Glutamatergic neuron (in vitro differentiated cells): ENCODE measurements around the gene ODAD4. TPM values are rescaled to one million over a fixed set of nuclear protein-coding genes. Genes with fewer than 3 reads are reported as not detected.

Experiments
- DNase-seq: peaks from one replicate; pipeline ENCODE4 v3.0.0; 2022
- H3K27ac Mint-ChIP-seq: one replicate; pipeline ENCODE4 v1.8.0; 2020; ENCODE audit warnings: mild to moderate bottlenecking, mixed read lengths, inconsistent platforms; ENCODE audit not compliant: unreplicated experiment
- H3K27me3 Mint-ChIP-seq: one replicate; pipeline ENCODE4 v1.8.0; 2020; ENCODE audit warnings: mild to moderate bottlenecking, moderate library complexity, mixed read lengths, inconsistent platforms; ENCODE audit not compliant: unreplicated experiment
- H3K36me3 Mint-ChIP-seq: one replicate; pipeline ENCODE4 v1.8.0; 2020; ENCODE audit warnings: mild to moderate bottlenecking, mixed read lengths, inconsistent platforms; ENCODE audit not compliant: unreplicated experiment
- H3K4me1 Mint-ChIP-seq: one replicate; pipeline ENCODE4 v1.8.0; 2020; ENCODE audit warnings: mild to moderate bottlenecking, low read depth, mixed read lengths, inconsistent platforms; ENCODE audit not compliant: unreplicated experiment
- H3K4me3 Mint-ChIP-seq: one replicate; pipeline ENCODE4 v1.8.0; 2020; ENCODE audit warnings: mild to moderate bottlenecking, mixed read lengths, inconsistent platforms; ENCODE audit not compliant: unreplicated experiment
- H3K9me3 Mint-ChIP-seq: one replicate; pipeline ENCODE4 v1.8.0; 2020; ENCODE audit warnings: mild to moderate bottlenecking, moderate library complexity, mixed read lengths, inconsistent platforms; ENCODE audit not compliant: unreplicated experiment
- CTCF ChIP-seq: fragments of 200-600 bp; sonication (generic); IDR thresholded peaks from one replicate; pipeline ENCODE4 v1.5.0; 2021; ENCODE audit not compliant: partially characterized antibody, unreplicated experiment
- long read RNA-seq: library from polyadenylated mRNA; unstranded; transcript quantifications from one replicate; pipeline ENCODE4 v2.0.0, GENCODE V29; 2020; ENCODE audit not compliant: unreplicated experiment
- total RNA-seq: library from RNA; stranded (reverse); fragmentation: NEBNext Ultra II Directional; extraction: Animal tissue kit (Norgen Biotek cat#: 25700); gene quantifications from one replicate; pipeline ENCODE4 v1.2.1, GENCODE V29; 2021; ENCODE audit not compliant: unreplicated experiment

Gene ODAD4
- total RNA-seq = 3.4 TPM
- long read RNA-seq, partial matches to known transcripts = 0 of 2 reads
- long read RNA-seq, other reads (novel, unspliced or antisense) = 2 of 2 reads

GRCh38 chr17:41930009-41930832 lies at the start of gene ODAD4:
TSS of gene ODAD4 (plus strand) at chr17:41930617. CDS start at chr17:41930724, 107 bp downstream.
- H3K36me3 Mint-ChIP-seq = no peaks in the 10 kb centered on the region

GRCh38 chr17:41882756-41883155 lies 47.7 kb upstream of the ODAD4 start:
- Mint-ChIP-seq H3K9me3 (peaks cover 8% of the 10 kb centered on the region), H3K4me1 (peaks cover 5% of the 10 kb centered on the region), H3K27ac (no peak overlapping the region), H3K36me3 (peaks cover 3% of the 10 kb centered on the region), H3K27me3 (peaks cover 9% of the 10 kb centered on the region), H3K4me3 (no peak overlapping the region)
- DNase-seq = no peak
- TF ChIP-seq CTCF = no peak

More at GRCh38 chr17:41930009-41930832, at the start of gene ODAD4:
- Mint-ChIP-seq H3K4me1 (peaks cover 12% of the 10 kb centered on the region), H3K9me3 (peaks cover 5% of the 10 kb centered on the region), H3K4me3 (peak within 1 kb of the TSS; percentile 100), H3K27me3 (peaks cover 5% of the 10 kb centered on the region), H3K27ac (peak within 1 kb of the TSS; percentile 93)
- TF ChIP-seq CTCF = peak; percentile 24
- DNase-seq = peak; percentile 97

- no peak for TF ChIP-seq CTCF
- H3K27me3 Mint-ChIP-seq = peaks cover 7% of the 10 kb centered on the region
- peaks cover 3% of the 10 kb centered on the region for H3K4me1 Mint-ChIP-seq
- no peaks in the 10 kb centered on the region for H3K36me3 Mint-ChIP-seq
- H3K4me3 Mint-ChIP-seq = no peak overlapping the region
- no peak for DNase-seq
- peaks cover 5% of the 10 kb centered on the region for H3K9me3 Mint-ChIP-seq
- no peak overlapping the region for H3K27ac Mint-ChIP-seq
Observed at GRCh38 chr17:41885733-41886132, 44.7 kb upstream of the ODAD4 start.

GRCh38 chr17:41888332-41888965 lies 42.0 kb upstream of the ODAD4 start:
- Mint-ChIP-seq H3K4me1 (peaks cover 3% of the 10 kb centered on the region), H3K27me3 (peaks cover 4% of the 10 kb centered on the region), H3K9me3 (peaks cover 4% of the 10 kb centered on the region), H3K4me3 (no peak overlapping the region), H3K27ac (no peak overlapping the region), H3K36me3 (no peaks in the 10 kb centered on the region)
- no peak for DNase-seq
- TF ChIP-seq CTCF = no peak
